HG03095 (cell line): ENCODE data around the gene MAGEA2.
"Not testable (repeated sequence)": the region's sequence is repeated elsewhere in the genome, so short reads cannot be mapped to it uniquely, and the experiment has no call there.

Experiments
- ATAC-seq: cut with Tn5 transposase; IDR thresholded peaks from one replicate; pipeline ENCODE4 v1.9.1; 2021; ENCODE audit warnings: moderate library complexity; ENCODE audit not compliant: unreplicated experiment

MAGEA2 gene

GRCh38 chrX:152709173-152709572, 44.5 kb downstream of the MAGEA2 start, which contains the start of gene CSAG2:
TSS of gene CSAG2 (minus strand) at chrX:152709273. CDS start at chrX:152709112, 161 bp downstream.
- not testable (repeated sequence) for ATAC-seq

- ATAC-seq = not testable (repeated sequence)
Measured at GRCh38 chrX:152706500-152706899, 47.1 kb downstream of the MAGEA2 start.

GRCh38 chrX:152700390-152700789, 53.3 kb downstream of the MAGEA2 start:
- not testable (repeated sequence) for ATAC-seq
